22Rv1 (cell line): ENCODE measurements around the gene TDG.

Experiments
- ZFX ChIP-seq: fragments of 450-650 bp; IDR thresholded peaks from 2 replicates; pipeline ENCODE4 v1.6.1; 2017; ENCODE audit warnings: antibody characterized with exemption, borderline replicate concordance
- TF ChIP-seq, protein P1 (sequence below): fragments of 450-650 bp; IDR thresholded peaks from 2 replicates; pipeline ENCODE4 v1.5.1; 2017; ENCODE audit warnings: mild to moderate bottlenecking

DNA sequence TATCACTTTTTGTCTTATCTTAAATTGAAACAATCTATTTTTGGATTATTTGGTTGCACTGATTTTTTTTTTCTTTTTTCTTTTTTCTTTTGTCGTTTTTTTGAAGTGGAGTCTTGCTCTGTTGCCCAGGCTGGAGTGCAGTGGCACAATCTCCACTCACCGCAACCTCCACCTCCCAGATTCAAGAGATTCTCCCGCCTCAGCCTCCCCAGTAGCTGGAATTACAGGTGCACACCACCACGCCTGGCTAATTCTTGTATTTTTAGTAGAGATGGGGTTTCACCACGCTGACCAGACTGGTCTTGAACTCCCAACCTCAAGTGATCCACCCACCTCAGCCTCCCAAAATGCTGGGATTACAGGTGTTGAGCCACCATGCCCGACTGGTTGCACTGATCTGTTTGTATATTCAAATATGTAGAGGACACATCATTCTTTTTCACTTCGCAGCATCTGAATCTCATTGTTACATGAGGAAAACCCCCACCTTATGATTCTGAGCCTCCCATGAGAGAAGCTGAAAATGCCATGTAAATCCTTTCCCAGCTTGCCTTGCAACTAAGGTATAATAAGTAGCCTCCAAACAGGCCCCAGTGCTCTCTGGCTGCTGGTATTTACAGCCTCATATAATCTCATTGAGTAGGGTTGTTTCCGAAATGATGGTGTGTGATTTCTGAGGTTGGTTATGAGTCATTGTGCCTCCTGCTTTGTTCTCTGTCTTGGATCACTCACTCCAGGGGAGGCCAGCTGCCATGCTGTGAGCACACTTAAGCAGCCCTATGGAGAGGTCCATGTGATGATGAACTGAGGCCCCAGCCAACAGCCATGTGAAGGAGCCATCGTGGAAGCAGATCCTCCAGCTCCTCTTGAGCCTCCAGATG lies 40.7 kb upstream of the TDG start:
- TF ChIP-seq, protein P1, sequence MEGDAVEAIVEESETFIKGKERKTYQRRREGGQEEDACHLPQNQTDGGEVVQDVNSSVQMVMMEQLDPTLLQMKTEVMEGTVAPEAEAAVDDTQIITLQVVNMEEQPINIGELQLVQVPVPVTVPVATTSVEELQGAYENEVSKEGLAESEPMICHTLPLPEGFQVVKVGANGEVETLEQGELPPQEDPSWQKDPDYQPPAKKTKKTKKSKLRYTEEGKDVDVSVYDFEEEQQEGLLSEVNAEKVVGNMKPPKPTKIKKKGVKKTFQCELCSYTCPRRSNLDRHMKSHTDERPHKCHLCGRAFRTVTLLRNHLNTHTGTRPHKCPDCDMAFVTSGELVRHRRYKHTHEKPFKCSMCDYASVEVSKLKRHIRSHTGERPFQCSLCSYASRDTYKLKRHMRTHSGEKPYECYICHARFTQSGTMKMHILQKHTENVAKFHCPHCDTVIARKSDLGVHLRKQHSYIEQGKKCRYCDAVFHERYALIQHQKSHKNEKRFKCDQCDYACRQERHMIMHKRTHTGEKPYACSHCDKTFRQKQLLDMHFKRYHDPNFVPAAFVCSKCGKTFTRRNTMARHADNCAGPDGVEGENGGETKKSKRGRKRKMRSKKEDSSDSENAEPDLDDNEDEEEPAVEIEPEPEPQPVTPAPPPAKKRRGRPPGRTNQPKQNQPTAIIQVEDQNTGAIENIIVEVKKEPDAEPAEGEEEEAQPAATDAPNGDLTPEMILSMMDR, result no peak
- TF ChIP-seq ZFX, result no peak
